K562 (cell line): ENCODE results near the gene MFSD12. TPM values are rescaled to one million over a fixed set of nuclear protein-coding genes. Genes with fewer than 3 reads are reported as not detected.

Source experiments
- ATF7 ChIP-seq: fragments of 450-650 bp; IDR thresholded peaks from 2 replicates; pipeline ENCODE4 v1.7.1; 2014; ENCODE audit warnings: mild to moderate bottlenecking, moderate library complexity
- CREB1 ChIP-seq, 2 experiments: sonication (generic) in 1 of 2; formaldehyde crosslinking in 1 of 2; IDR thresholded peaks; 2 replicates each; pipeline versions ENCODE4 v1.6.1 to v1.8.0; 2012 to 2022; ENCODE audit warnings: inconsistent platforms in 1 of 2, mild to moderate bottlenecking in 1 of 2, missing genetic modification reagents in 1 of 2, moderate library complexity in 1 of 2
- FOXJ3 ChIP-seq: sonication (generic); formaldehyde crosslinking; IDR thresholded peaks from 2 replicates; pipeline ENCODE4 v1.4.0; 2020; ENCODE audit warnings: mild to moderate bottlenecking, missing genetic modification reagents
- GATAD2B ChIP-seq: fragments of 450-650 bp; IDR thresholded peaks from 2 replicates; pipeline ENCODE4 v1.6.1; 2017; ENCODE audit warnings: mild to moderate bottlenecking, borderline replicate concordance
- LCOR ChIP-seq: sonication (generic); formaldehyde crosslinking; IDR thresholded peaks from 2 replicates; pipeline ENCODE4 v1.8.0; 2022; ENCODE audit warnings: mild to moderate bottlenecking, missing genetic modification reagents
- NR3C1 ChIP-seq: sonication (generic); formaldehyde crosslinking; IDR thresholded peaks from 2 replicates; pipeline ENCODE4 v1.8.1; 2022; ENCODE audit warnings: missing genetic modification reagents
- POU5F1 ChIP-seq: fragments of 150-350 bp; IDR thresholded peaks from 2 replicates; pipeline ENCODE4 v1.6.1; 2014; ENCODE audit warnings: borderline replicate concordance, low read length, low read depth, mild to moderate bottlenecking; ENCODE audit not compliant: partially characterized antibody
- RAD51 ChIP-seq: fragments of 450-650 bp; IDR thresholded peaks from 2 replicates; pipeline ENCODE4 v1.7.1; 2016; ENCODE audit warnings: low read depth, mild to moderate bottlenecking, borderline replicate concordance
- REST ChIP-seq, 2 experiments: fragments of 450-650 bp; formaldehyde crosslinking in 1 of 2; IDR thresholded peaks; 2 replicates each; pipeline versions ENCODE4 v1.4.0 to v1.6.1; 2014 to 2020; ENCODE audit warnings: mild to moderate bottlenecking in 2 of 2, borderline replicate concordance in 1 of 2, low read depth in 1 of 2
- TBL1XR1 ChIP-seq, 2 experiments: IDR thresholded peaks; 2 replicates each; pipeline ENCODE4 v1.6.1; 2012; ENCODE audit warnings: improper control_type of control experiment in 2 of 2, low read length in 2 of 2, mild to moderate bottlenecking in 1 of 2
- TEAD4 ChIP-seq, 2 experiments: sonication (generic) in 1 of 2; formaldehyde crosslinking in 1 of 2; IDR thresholded peaks; 2 replicates each; pipeline versions ENCODE4 v1.6.1 to v1.8.0; 2012 to 2022; ENCODE audit warnings: borderline replicate concordance in 1 of 2, inconsistent platforms in 1 of 2, low read length in 1 of 2, mild to moderate bottlenecking in 1 of 2, missing genetic modification reagents in 1 of 2
- THAP7 ChIP-seq: fragments of 250-450 bp; sonication (Bioruptor Pico); IDR thresholded peaks from 2 replicates; pipeline ENCODE4 v1.5.0; 2021
- U2AF2 ChIP-seq: fragments of 200-400 bp; formaldehyde crosslinking; optimal IDR thresholded peaks from 2 replicates; pipeline ENCODE3; 2017; ENCODE audit warnings: low read depth, mild to moderate bottlenecking, low read length
- ZBTB8A ChIP-seq: fragments of 450-650 bp; IDR thresholded peaks from 2 replicates; pipeline ENCODE4 v1.6.1; 2018; ENCODE audit warnings: mild to moderate bottlenecking, moderate library complexity; ENCODE audit not compliant: partially characterized antibody
- ZNF224 ChIP-seq: sonication (generic); formaldehyde crosslinking; IDR thresholded peaks from 2 replicates; pipeline ENCODE4 v1.8.0; 2022; ENCODE audit warnings: mild to moderate bottlenecking, missing genetic modification reagents
- ZNF280B ChIP-seq: fragments of 250-450 bp; sonication (Bioruptor Pico); IDR thresholded peaks from 2 replicates; pipeline ENCODE4 v1.5.1; 2021; ENCODE audit warnings: mild to moderate bottlenecking
- ZNF282 ChIP-seq: sonication (generic); formaldehyde crosslinking; IDR thresholded peaks from 2 replicates; pipeline ENCODE4 v1.8.1; 2023; ENCODE audit warnings: missing genetic modification reagents
- ZNF316 ChIP-seq: fragments of 450-650 bp; IDR thresholded peaks from 2 replicates; pipeline ENCODE4 v1.6.1; 2016
- polyA plus RNA-seq, 8 experiments: library from polyadenylated mRNA; depleted of rRNA in 4 of 8; stranded (reverse) in 5 of 8; unstranded in 3 of 8; fragments of >200 nt; fragmentation: Nextera tagmentation in 2 of 8; fragmentation: Illumina TruSeq in 1 of 8; extraction: Ambion mirVana in 2 of 8; extraction: Trizol in 1 of 8; gene quantifications; 2 replicates each; pipeline versions ENCODE4 v1.2.1 to v1.2.3, GENCODE V29; 2011 to 2014; ENCODE audit warnings: inconsistent platforms in 1 of 8, missing spikeins in 1 of 8
- total RNA-seq, 7 experiments: library from RNA; depleted of rRNA in 6 of 7; stranded (reverse); fragments of >200 nt in 6 of 7; fragmentation: Illumina TruSeq in 2 of 7; extraction: Trizol in 2 of 7; gene quantifications; 2 replicates each; pipeline versions ENCODE4 v1.2.1 to v1.2.3, GENCODE V29; 2011 to 2021; ENCODE audit warnings: low replicate concordance in 1 of 7
- TF ChIP-seq, protein P1 (sequence below): fragments of 250-450 bp; sonication (Bioruptor Pico); IDR thresholded peaks from 2 replicates; pipeline ENCODE4 v1.8.0; 2021; ENCODE audit warnings: moderate library complexity, mild to moderate bottlenecking, inconsistent platforms

Gene MFSD12
- total and polyA plus RNA-seq, 9 of the 15 experiments (the other 6 are each of a cell fraction or from before 2014, with no cell fraction given), result 0.69 to 112 (median 31.8) TPM

- no peak for TF ChIP-seq ATF7
- no peak for TF ChIP-seq TBL1XR1 (IDR thresholded peaks at IDR 0.05; ENCODE audit: low read length in 2 of 2)
- TF ChIP-seq, protein P1, sequence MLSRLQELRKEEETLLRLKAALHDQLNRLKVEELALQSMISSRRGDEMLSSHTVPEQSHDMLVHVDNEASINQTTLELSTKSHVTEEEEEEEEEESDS (CRISPR knock-in tag), result no peak
- no peak for TF ChIP-seq ZNF280B (CRISPR knock-in tag)
- no peak for TF ChIP-seq RAD51
- TF ChIP-seq FOXJ3 (CRISPR knock-in tag), result no peak
- no peak for TF ChIP-seq ZNF282
- TF ChIP-seq POU5F1, result no peak
- TF ChIP-seq LCOR, result no peak
- no peak for TF ChIP-seq NR3C1 (CRISPR knock-in tag)
- no peak for TF ChIP-seq REST (IDR thresholded peaks at IDR 0.05; ENCODE audit: borderline replicate concordance)
- no peak for TF ChIP-seq REST (CRISPR knock-in tag; IDR thresholded peaks at IDR 0.05; ENCODE audit: low read depth)
- no peak for TF ChIP-seq GATAD2B
- no peak for TF ChIP-seq ZBTB8A
- no peak for TF ChIP-seq ZNF224 (CRISPR knock-in tag)
- TF ChIP-seq CREB1 (IDR thresholded peaks at IDR 0.05), result no peak
- TF ChIP-seq CREB1 (CRISPR knock-in tag; IDR thresholded peaks at IDR 0.05), result peak; percentile 33; the same call in 1 of the 2 replicates
- no peak for TF ChIP-seq THAP7 (CRISPR knock-in tag)
- no peak for TF ChIP-seq U2AF2
- TF ChIP-seq ZNF316, result no peak
- no peak for TF ChIP-seq TEAD4 (IDR thresholded peaks at IDR 0.05; ENCODE audit: low read length)
- no peak for TF ChIP-seq TEAD4 (CRISPR knock-in tag; IDR thresholded peaks at IDR 0.05; ENCODE audit: borderline replicate concordance)
These were observed 7.8 kb upstream of the MFSD12 start (continued) for GRCh38 chr19:3565139-3565538.
